ENCODE results near the gene RIPOR2. TPM values are rescaled to one million over a fixed set of nuclear protein-coding genes. Genes with fewer than 3 reads are reported as not detected.

RIPOR2 gene
- total and polyA plus RNA-seq, 10 of the 15 experiments (the other 5 are each of a cell fraction or from before 2014, with no cell fraction given) = 22.2 to 48.2 (median 34.7) TPM

DNA sequence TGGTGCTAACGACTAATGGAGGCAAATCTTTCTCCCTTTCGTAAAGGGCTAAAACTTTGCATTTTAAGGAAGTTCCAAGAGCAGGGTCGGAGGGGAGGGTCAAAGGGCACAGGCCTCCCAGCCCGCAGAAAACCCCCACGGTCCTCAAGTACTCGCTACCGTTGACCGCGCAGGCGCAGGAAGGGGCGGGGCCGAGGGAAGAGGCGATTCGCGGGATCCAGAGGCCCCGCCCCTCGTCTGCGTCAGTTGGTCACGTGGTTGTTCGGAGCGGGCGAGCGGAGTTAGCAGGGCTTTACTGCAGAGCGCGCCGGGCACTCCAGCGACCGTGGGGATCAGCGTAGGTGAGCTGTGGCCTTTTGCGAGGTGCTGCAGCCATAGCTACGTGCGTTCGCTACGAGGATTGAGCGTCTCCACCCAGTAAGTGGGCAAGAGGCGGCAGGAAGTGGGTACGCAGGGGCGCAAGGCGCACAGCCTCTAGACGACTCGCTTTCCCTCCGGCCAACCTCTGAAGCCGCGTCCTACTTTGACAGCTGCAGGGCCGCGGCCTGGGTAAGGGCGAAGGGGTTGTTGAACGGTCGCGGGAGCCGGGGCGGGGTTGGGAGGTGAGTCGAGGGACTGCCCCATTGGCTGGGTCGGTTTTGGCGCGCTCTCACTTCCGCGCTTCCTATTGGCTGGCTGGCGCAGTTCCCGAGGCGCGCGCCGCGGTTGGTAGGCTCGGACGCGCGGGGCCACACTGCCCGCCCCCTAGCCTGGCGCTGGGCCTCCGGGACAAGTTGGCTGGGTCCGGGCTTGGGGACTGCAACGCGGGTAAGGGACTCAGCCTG is 160.9 kb downstream of the RIPOR2 start, which contains the start of gene GMNN (continued):
- TF ChIP-seq BHLHE40 (IDR thresholded peaks at IDR 0.05; ENCODE audit: borderline replicate concordance in 1 of 2, low read depth in 2 of 2, low read length in 1 of 2) (peak; percentile 52 to 87; a peak in 3 of 4 replicates), MTA3 (IDR thresholded peaks at IDR 0.05; ENCODE audit: borderline replicate concordance, low read length) (no peak), NR2C1 (IDR thresholded peaks at IDR 0.05) (peak; percentile 95), SUPT20H (IDR thresholded peaks at IDR 0.05; ENCODE audit: borderline replicate concordance, control insufficient read depth, low read depth, low read length) (no peak), RELA (IDR thresholded peaks at IDR 0.05; ENCODE audit: borderline replicate concordance, partially characterized antibody) (peak; percentile 9), POLR2AphosphoS2 (IDR thresholded peaks at IDR 0.05; ENCODE audit: low read depth, low read length) (peak; percentile 87), CREM (IDR thresholded peaks at IDR 0.05; ENCODE audit: low read depth) (peak; percentile 65; the same call in 1 of the 2 replicates), FOS (IDR thresholded peaks at IDR 0.05; ENCODE audit: borderline replicate concordance, extremely low read depth, insufficient read length) (peak; percentile 30), TCF7 (IDR thresholded peaks at IDR 0.05; ENCODE audit: borderline replicate concordance) (no peak), POU2F2 (IDR thresholded peaks at IDR 0.05; ENCODE audit: borderline replicate concordance, low read depth, low read length) (peak; percentile 81; the same call in 2 of the 3 replicates), RFX5 (IDR thresholded peaks at IDR 0.05; ENCODE audit: low read depth, low read length) (0 out of 2 replicates have a peak, but pooled peaks have one; percentile 36)
- TF ChIP-seq, protein P1, sequence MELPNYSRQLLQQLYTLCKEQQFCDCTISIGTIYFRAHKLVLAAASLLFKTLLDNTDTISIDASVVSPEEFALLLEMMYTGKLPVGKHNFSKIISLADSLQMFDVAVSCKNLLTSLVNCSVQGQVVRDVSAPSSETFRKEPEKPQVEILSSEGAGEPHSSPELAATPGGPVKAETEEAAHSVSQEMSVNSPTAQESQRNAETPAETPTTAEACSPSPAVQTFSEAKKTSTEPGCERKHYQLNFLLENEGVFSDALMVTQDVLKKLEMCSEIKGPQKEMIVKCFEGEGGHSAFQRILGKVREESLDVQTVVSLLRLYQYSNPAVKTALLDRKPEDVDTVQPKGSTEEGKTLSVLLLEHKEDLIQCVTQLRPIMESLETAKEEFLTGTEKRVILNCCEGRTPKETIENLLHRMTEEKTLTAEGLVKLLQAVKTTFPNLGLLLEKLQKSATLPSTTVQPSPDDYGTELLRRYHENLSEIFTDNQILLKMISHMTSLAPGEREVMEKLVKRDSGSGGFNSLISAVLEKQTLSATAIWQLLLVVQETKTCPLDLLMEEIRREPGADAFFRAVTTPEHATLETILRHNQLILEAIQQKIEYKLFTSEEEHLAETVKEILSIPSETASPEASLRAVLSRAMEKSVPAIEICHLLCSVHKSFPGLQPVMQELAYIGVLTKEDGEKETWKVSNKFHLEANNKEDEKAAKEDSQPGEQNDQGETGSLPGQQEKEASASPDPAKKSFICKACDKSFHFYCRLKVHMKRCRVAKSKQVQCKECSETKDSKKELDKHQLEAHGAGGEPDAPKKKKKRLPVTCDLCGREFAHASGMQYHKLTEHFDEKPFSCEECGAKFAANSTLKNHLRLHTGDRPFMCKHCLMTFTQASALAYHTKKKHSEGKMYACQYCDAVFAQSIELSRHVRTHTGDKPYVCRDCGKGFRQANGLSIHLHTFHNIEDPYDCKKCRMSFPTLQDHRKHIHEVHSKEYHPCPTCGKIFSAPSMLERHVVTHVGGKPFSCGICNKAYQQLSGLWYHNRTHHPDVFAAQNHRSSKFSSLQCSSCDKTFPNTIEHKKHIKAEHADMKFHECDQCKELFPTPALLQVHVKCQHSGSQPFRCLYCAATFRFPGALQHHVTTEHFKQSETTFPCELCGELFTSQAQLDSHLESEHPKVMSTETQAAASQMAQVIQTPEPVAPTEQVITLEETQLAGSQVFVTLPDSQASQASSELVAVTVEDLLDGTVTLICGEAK (IDR thresholded peaks at IDR 0.05; ENCODE audit: borderline replicate concordance) = no peak; the same call in 1 of the 2 replicates
- TF ChIP-seq, protein P2, sequence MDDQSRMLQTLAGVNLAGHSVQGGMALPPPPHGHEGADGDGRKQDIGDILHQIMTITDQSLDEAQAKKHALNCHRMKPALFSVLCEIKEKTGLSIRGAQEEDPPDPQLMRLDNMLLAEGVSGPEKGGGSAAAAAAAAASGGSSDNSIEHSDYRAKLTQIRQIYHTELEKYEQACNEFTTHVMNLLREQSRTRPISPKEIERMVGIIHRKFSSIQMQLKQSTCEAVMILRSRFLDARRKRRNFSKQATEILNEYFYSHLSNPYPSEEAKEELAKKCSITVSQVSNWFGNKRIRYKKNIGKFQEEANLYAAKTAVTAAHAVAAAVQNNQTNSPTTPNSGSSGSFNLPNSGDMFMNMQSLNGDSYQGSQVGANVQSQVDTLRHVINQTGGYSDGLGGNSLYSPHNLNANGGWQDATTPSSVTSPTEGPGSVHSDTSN (IDR thresholded peaks at IDR 0.05; ENCODE audit: insufficient replicate concordance, low read depth, low read length) = no peak
- TF ChIP-seq, protein P3, sequence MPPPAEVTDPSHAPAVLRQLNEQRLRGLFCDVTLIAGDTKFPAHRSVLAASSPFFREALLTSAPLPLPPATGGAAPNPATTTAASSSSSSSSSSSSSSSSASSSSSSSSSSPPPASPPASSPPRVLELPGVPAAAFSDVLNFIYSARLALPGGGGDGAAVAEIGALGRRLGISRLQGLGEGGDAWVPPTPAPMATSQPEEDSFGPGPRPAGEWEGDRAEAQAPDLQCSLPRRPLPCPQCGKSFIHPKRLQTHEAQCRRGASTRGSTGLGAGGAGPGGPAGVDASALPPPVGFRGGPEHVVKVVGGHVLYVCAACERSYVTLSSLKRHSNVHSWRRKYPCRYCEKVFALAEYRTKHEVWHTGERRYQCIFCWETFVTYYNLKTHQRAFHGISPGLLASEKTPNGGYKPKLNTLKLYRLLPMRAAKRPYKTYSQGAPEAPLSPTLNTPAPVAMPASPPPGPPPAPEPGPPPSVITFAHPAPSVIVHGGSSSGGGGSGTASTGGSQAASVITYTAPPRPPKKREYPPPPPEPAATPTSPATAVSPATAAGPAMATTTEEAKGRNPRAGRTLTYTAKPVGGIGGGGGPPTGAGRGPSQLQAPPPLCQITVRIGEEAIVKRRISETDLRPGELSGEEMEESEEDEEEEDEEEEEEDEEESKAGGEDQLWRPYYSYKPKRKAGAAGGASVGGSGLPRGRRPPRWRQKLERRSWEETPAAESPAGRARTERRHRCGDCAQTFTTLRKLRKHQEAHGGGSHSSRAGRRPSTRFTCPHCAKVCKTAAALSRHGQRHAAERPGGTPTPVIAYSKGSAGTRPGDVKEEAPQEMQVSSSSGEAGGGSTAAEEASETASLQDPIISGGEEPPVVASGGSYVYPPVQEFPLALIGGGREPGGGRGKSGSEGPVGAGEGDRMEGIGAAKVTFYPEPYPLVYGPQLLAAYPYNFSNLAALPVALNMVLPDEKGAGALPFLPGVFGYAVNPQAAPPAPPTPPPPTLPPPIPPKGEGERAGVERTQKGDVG (CRISPR knock-in tag; IDR thresholded peaks at IDR 0.05) = 0 out of 2 replicates have a peak, but pooled peaks have one; percentile 5
- TF ChIP-seq, protein P4, sequence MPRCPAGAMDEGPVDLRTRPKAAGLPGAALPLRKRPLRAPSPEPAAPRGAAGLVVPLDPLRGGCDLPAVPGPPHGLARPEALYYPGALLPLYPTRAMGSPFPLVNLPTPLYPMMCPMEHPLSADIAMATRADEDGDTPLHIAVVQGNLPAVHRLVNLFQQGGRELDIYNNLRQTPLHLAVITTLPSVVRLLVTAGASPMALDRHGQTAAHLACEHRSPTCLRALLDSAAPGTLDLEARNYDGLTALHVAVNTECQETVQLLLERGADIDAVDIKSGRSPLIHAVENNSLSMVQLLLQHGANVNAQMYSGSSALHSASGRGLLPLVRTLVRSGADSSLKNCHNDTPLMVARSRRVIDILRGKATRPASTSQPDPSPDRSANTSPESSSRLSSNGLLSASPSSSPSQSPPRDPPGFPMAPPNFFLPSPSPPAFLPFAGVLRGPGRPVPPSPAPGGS (IDR thresholded peaks at IDR 0.05; ENCODE audit: borderline replicate concordance, insufficient read depth, low read depth, low read length, poor library complexity, severe bottlenecking) = no peak
- TF ChIP-seq, protein P5, sequence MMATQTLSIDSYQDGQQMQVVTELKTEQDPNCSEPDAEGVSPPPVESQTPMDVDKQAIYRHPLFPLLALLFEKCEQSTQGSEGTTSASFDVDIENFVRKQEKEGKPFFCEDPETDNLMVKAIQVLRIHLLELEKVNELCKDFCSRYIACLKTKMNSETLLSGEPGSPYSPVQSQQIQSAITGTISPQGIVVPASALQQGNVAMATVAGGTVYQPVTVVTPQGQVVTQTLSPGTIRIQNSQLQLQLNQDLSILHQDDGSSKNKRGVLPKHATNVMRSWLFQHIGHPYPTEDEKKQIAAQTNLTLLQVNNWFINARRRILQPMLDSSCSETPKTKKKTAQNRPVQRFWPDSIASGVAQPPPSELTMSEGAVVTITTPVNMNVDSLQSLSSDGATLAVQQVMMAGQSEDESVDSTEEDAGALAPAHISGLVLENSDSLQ (IDR thresholded peaks at IDR 0.05) = peak; percentile 48; the same call in 1 of the 2 replicates
